Measurements from ENCODE around the gene BCOR. TPM values are rescaled to one million over a fixed set of nuclear protein-coding genes. Genes with fewer than 3 reads are reported as not detected.

Gene BCOR
- total and polyA plus RNA-seq, 2 of the 8 experiments (the other 6 are each of a cell fraction or from before 2014, with no cell fraction given): 25.0 to 50.8 TPM

- TF ChIP-seq NANOG (IDR thresholded peaks at IDR 0.05; ENCODE audit: insufficient read depth, low read depth, low read length, poor library complexity, severe bottlenecking) (no peak), MAX (IDR thresholded peaks at IDR 0.05) (no peak), ASH2L (IDR thresholded peaks at IDR 0.05; ENCODE audit: low read length) (no peak), GTF2F1 (IDR thresholded peaks at IDR 0.05; ENCODE audit: borderline replicate concordance, low read depth, low read length) (no peak), TAF1 (IDR thresholded peaks at IDR 0.05; ENCODE audit: low read depth, low read length) (no peak)
Measured at GRCh38 chrX:40074959-40075332, 22.8 kb downstream of the BCOR start (continued).

Measured in H1 (cell line).